ENCODE results near the gene PPL. TPM values are rescaled to one million over a fixed set of nuclear protein-coding genes. Genes with fewer than 3 reads are reported as not detected.
"Not testable (repeated sequence)": the region's sequence is repeated elsewhere in the genome, so short reads cannot be mapped to it uniquely, and the experiment has no call there.

PPL gene, protein sequence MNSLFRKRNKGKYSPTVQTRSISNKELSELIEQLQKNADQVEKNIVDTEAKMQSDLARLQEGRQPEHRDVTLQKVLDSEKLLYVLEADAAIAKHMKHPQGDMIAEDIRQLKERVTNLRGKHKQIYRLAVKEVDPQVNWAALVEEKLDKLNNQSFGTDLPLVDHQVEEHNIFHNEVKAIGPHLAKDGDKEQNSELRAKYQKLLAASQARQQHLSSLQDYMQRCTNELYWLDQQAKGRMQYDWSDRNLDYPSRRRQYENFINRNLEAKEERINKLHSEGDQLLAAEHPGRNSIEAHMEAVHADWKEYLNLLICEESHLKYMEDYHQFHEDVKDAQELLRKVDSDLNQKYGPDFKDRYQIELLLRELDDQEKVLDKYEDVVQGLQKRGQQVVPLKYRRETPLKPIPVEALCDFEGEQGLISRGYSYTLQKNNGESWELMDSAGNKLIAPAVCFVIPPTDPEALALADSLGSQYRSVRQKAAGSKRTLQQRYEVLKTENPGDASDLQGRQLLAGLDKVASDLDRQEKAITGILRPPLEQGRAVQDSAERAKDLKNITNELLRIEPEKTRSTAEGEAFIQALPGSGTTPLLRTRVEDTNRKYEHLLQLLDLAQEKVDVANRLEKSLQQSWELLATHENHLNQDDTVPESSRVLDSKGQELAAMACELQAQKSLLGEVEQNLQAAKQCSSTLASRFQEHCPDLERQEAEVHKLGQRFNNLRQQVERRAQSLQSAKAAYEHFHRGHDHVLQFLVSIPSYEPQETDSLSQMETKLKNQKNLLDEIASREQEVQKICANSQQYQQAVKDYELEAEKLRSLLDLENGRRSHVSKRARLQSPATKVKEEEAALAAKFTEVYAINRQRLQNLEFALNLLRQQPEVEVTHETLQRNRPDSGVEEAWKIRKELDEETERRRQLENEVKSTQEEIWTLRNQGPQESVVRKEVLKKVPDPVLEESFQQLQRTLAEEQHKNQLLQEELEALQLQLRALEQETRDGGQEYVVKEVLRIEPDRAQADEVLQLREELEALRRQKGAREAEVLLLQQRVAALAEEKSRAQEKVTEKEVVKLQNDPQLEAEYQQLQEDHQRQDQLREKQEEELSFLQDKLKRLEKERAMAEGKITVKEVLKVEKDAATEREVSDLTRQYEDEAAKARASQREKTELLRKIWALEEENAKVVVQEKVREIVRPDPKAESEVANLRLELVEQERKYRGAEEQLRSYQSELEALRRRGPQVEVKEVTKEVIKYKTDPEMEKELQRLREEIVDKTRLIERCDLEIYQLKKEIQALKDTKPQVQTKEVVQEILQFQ (N-terminal part only)
- 85.1 TPM for total RNA-seq

DNA sequence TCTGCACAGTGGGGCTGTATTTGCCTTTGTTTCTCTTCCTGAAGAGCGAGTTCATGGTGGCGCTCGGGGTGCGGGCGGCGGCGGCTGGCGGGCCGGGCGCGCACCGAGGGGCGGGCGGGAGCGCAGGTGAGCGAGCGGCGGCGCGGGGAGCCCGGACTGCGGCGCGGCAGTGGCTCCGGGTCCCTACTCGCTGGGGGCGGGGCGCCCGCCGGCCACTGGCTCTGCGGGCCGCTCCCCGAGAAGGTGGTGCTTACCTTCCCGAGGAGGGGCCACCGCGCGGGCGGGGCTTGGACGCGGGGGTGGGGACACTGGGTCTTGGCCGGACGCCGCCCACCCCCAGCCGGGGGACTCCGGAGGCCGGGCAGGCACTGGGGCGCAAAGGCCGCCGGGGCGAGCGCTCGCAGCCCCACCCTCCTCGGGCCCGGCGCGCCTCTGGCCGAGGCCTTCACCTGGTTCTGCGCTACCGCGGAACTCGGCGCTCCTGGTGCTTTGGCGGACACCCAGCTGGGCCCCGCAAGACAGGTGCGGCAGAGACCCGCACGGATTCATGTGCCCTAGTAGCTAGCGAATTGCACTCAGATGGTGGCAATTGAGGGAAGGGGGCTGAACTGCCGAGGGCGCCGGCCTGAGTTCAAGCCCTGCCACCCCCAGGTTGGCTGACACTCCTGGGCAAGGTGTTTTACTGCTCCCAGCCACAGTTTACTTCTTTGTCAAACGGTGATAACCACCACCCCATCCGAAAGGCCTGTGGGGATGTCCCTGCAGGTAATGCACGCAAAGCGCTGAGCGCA lies at the start of gene PPL:
PPL (minus strand) TSS at position 158 of the 791 bp plus-strand sequence; CDS start at position 55, 103 bp downstream.
- no peak for DNase-seq (ENCODE audit: low spot score)
- peak; percentile 6 for ATAC-seq
- intact Hi-C loops (cut with DNase I), result no loop called here

GRCh38 chr16:4984174-4984990 lies 47.4 kb upstream of the PPL start:
- intact Hi-C loops (cut with DNase I), result no loop called here
- ATAC-seq (no peak), DNase-seq (ENCODE audit: low spot score) (no peak)

DNA sequence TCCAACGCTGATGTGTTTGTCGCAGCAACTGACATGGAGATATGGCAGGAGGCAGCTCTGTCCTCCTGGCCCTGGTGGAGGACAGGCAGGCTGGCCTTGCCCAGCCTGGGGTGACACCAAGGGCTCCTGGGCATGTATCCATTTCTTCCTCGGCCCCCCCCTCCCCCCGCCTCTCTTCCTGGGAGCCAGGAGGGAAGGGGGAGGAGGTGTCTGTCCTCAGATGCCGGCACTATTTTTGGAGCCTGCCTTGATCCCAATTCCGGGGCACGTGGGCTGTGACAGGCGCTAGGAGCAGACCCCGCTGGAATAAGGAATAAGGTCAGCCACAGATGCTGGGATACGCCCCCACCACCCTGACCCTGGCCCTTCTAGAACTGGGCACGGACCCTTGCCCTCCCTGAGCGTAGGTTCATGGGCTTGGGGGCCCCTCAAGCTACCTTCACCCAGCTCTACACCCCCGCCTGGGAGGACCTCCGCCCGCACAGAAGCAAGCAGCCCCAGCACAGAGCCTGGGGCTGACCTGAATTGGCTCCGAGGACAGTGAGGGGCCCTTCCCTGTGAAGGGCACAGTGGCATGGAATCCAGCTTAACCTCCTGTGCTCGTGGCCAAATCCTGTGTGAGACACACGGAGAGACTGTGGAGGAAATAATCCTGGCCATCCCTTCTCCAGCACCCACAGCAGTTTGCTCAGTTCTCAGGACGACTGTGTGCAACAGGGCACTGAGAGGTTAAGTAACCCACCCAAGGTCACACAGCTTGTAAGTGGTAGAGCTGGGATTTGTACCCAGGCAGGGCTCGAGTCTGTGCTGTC lies 45.3 kb upstream of the PPL start:
- intact Hi-C loops (cut with DNase I), result no loop called here
- ATAC-seq (peak; percentile 30), DNase-seq (ENCODE audit: low spot score) (no peak)

GRCh38 chr16:4981473-4981872 lies 44.5 kb upstream of the PPL start:
- intact Hi-C loops (cut with DNase I), result no loop called here
- DNase-seq (ENCODE audit: low spot score), result no peak
- no peak for ATAC-seq

- intact Hi-C loops (cut with DNase I), result no loop called here
- ATAC-seq, result no peak
- no peak for DNase-seq (ENCODE audit: low spot score)
These were observed 43.7 kb upstream of the PPL start for GRCh38 chr16:4980691-4981090.

- no peak for DNase-seq (ENCODE audit: low spot score)
- intact Hi-C loops (cut with DNase I), result no loop called here
- no peak for ATAC-seq
These were observed 43.0 kb upstream of the PPL start for GRCh38 chr16:4979736-4980660.

- no peak for DNase-seq (ENCODE audit: low spot score)
- ATAC-seq, result no peak
These were observed 42.2 kb upstream of the PPL start for GRCh38 chr16:4979164-4979563.

DNA sequence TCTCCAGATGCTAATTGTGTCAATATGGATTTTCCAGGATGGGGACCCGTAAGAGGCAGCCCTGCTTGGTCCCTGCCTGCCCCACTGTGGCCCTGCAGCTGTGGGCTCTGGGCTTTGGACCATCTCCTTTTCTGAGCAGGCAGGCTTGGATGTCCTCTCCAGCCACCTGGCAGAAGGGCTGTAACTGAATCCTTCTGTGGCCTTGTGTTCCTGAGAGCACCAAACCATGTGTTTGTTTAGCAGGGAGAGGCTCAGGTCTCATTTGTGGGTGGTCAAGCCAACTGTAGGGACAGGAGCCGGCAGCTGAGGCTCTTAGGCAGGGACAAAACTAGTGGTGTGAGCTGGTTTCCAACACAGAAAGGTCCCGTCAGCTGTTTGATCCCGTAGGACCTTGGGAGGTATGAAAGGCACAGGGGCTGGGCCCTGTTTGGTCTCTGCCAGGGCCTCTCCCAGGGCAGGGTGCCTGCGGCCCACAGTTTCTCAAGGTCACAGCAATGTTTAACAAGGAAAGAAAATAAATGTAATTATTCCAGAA lies 39.7 kb upstream of the PPL start:
- intact Hi-C loops (cut with DNase I), result no loop called here
- ATAC-seq (no peak), DNase-seq (ENCODE audit: low spot score) (no peak)

More at GRCh38 chr16:4979164-4979563, 42.2 kb upstream of the PPL start:
- intact Hi-C loops (cut with DNase I), result no loop called here

GRCh38 chr16:4976079-4976478 lies 39.1 kb upstream of the PPL start:
- intact Hi-C loops (cut with DNase I), result no loop called here

GRCh38 chr16:4972938-4973587 lies 36.1 kb upstream of the PPL start:
- intact Hi-C loops (cut with DNase I), result no loop called here
- DNase-seq (ENCODE audit: low spot score) (no peak), ATAC-seq (no peak)

More at GRCh38 chr16:4976079-4976478, 39.1 kb upstream of the PPL start:
- DNase-seq (ENCODE audit: low spot score) (no peak), ATAC-seq (no peak)

DNA sequence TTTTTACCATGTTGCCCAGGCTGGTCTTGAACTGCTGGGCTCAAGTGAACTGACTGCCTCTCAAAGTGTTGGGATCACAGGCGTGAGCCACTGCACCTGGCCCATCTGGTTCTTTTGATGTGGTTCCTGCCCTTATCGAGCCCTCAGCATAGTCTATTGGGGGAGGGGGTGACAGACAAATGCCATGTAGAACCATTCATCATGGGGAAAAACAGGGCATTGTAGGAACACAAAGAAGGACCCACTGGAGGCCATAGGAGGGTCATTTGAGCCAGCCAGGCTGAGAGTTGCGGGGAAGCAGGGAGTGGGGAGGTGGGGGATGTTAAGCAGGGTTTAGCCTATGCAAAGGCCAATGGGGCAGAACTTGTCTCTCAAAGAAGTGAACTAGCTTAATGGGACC lies 33.1 kb upstream of the PPL start:
- DNase-seq (ENCODE audit: low spot score), result no peak
- intact Hi-C loops (cut with DNase I), result no loop called here
- ATAC-seq, result peak; percentile 33

- intact Hi-C loops (cut with DNase I), result no loop called here
- no peak for ATAC-seq
These were observed 32.0 kb upstream of the PPL start for GRCh38 chr16:4968879-4969483.

GRCh38 chr16:4968278-4968677 lies 31.3 kb upstream of the PPL start:
- intact Hi-C loops (cut with DNase I); ATAC-seq; DNase-seq (ENCODE audit: low spot score): not testable (repeated sequence)

More at GRCh38 chr16:4968879-4969483, 32.0 kb upstream of the PPL start:
- DNase-seq (ENCODE audit: low spot score), result no peak

DNA sequence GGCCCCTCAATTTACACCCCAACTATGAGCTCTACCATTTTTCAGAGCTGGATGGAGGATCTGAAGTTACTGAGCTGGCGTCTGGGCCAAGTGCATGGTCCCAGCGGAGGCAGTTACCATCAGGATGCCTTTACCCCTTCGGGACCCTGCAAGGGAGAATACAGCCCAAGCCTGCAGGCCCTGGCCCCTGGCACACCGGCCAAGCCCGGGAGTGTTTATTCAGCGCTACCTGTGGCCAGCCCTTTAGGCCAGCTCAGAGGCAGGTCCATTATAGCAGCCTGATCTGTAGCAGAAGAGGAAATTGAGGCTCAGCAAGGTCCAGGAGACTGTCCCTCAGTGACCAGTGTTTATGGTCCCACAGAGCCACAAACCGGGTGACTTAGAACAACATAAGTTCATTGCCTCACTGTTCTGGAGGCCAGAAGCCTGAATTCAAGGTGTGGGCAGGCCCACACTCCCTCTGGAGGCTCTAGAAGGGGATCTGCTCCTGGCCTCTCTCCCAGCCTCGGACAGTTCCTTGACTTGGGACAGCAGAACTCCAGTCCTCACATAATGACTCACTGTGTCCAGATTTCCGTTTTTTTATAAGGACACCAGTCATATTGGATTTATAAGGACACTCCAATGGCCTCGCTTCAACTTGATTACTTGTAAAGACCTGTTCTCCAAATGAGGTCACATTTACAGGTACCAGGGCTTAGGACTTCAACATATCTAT lies 29.9 kb upstream of the PPL start:
- DNase-seq (ENCODE audit: low spot score), result no peak
- intact Hi-C loops (cut with DNase I), result no loop called here
- ATAC-seq, result no peak

All from sciatic nerve (tissue), 2 donors.